GM12878 (cell line): ENCODE measurements around the gene BRD3. TPM values are rescaled to one million over a fixed set of nuclear protein-coding genes. Genes with fewer than 3 reads are reported as not detected.

ENCODE experiments used
- ATAC-seq: fragments of 200-7000 bp; cut with Tn5 transposase; 3 replicates; pipeline ENCODE4 v1.9.1; 2020; ENCODE audit warnings: mild to moderate bottlenecking, moderate library complexity
- BruUV-seq: library from RNA; stranded (reverse); fragments of 400-500 nt; replicated peaks from 2 replicates; lab custom pipeline; 2021; lab: Mats Ljungman, UMichigan
- CTCF ChIA-PET: fragments of 300-600 bp; sonication (Branson Sonifier 250); formaldehyde crosslinking; extraction: SDS; loops from one replicate; lab custom pipeline; 2021; ENCODE audit warnings: inconsistent platforms; lab: Yijun Ruan, JAX
- POLR2A ChIA-PET: fragments of 350-600 bp; formaldehyde crosslinking; extraction: SDS; loops from one replicate; lab custom pipeline; 2021; ENCODE audit warnings: inconsistent platforms; lab: Charles Lee
- RAD21 ChIA-PET: fragments of 300-600 bp; sonication (Branson Sonifier 250); formaldehyde crosslinking; loops from one replicate; lab custom pipeline; 2023; ENCODE audit warnings: antibody characterized with exemption; ENCODE audit not compliant: unreplicated experiment; lab: Charles Lee
- SMC1A ChIA-PET: fragments of 300-600 bp; sonication (Branson Sonifier 250); formaldehyde crosslinking; loops from one replicate; lab custom pipeline; 2023; ENCODE audit not compliant: unreplicated experiment, uncharacterized antibody; lab: Charles Lee
- DNase-seq: peaks from one replicate; pipeline ENCODE4 v3.0.0-alpha.2; 2011; ENCODE audit warnings: low read depth, low spot score
- FAIRE-seq: peaks from 3 replicates; lab custom pipeline; 2011; peaks lifted over from hg19 to GRCh38; lab: Jason Lieb, UNC
- H2AFZ ChIP-seq: 2 replicates; pipeline ENCODE4 v1.6.0; 2011; ENCODE audit warnings: low read depth, low read length, control low read depth; ENCODE audit not compliant: control insufficient read depth
- H3K27ac ChIP-seq: 2 replicates; pipeline ENCODE4 v1.5.1; 2011; ENCODE audit warnings: control low read depth; ENCODE audit not compliant: control insufficient read depth, insufficient read depth
- H3K27me3 ChIP-seq, 2 experiments: replicated peaks in 1 of 2; 2 replicates each; pipeline versions ENCODE4 v1.6.0 to v1.6.1; 2011; ENCODE audit warnings: low read length in 1 of 2; ENCODE audit not compliant: control insufficient read depth in 2 of 2, insufficient read depth in 2 of 2
- H3K36me3 ChIP-seq, 2 experiments: 2 replicates each; pipeline ENCODE4 v1.5.1; 2011; ENCODE audit warnings: low read length in 1 of 2; ENCODE audit not compliant: control insufficient read depth in 2 of 2, insufficient read depth in 2 of 2
- H3K4me1 ChIP-seq: 2 replicates; pipeline ENCODE4 v1.6.1; 2011; ENCODE audit warnings: mild to moderate bottlenecking, low read length, moderate library complexity, mixed read lengths; ENCODE audit not compliant: control insufficient read depth, insufficient read depth
- H3K4me2 ChIP-seq: 2 replicates; pipeline ENCODE4 v1.6.0; 2011; ENCODE audit warnings: control low read depth; ENCODE audit not compliant: control insufficient read depth, insufficient read depth
- H3K4me3 ChIP-seq: fragments of 200-600 bp; sonication (generic); 2 replicates; pipeline ENCODE4 v1.5.1; 2016
- H3K79me2 ChIP-seq: 2 replicates; pipeline ENCODE4 v1.6.0; 2011; ENCODE audit warnings: low read length; ENCODE audit not compliant: control insufficient read depth, insufficient read depth
- H3K9ac ChIP-seq: 2 replicates; pipeline ENCODE4 v1.8.0; 2011; ENCODE audit warnings: low read length, control low read depth, mixed read lengths; ENCODE audit not compliant: control insufficient read depth, insufficient read depth
- H3K9me3 ChIP-seq: replicated peaks from 3 replicates; pipeline ENCODE4 v1.5.1; 2011; ENCODE audit warnings: mild to moderate bottlenecking, low read length; ENCODE audit not compliant: control insufficient read depth, insufficient read depth
- H4K20me1 ChIP-seq: 2 replicates; pipeline ENCODE4 v1.6.0; 2011; ENCODE audit not compliant: control insufficient read depth, insufficient read depth
- BCL3 ChIP-seq: IDR thresholded peaks from 2 replicates; pipeline ENCODE4 v1.6.1; 2011; ENCODE audit warnings: borderline replicate concordance, low read depth, mild to moderate bottlenecking, moderate library complexity, low read length; ENCODE audit not compliant: insufficient read depth, poor library complexity, severe bottlenecking
- CHD1 ChIP-seq: IDR thresholded peaks from 2 replicates; pipeline ENCODE4 v1.6.1; 2012; ENCODE audit warnings: low read depth, low read length, improper control_type of control experiment
- CREM ChIP-seq: IDR thresholded peaks from 2 replicates; pipeline ENCODE4 v1.6.1; 2014; ENCODE audit warnings: antibody characterized with exemption, low read depth
- FOXK2 ChIP-seq: fragments of 450-650 bp; IDR thresholded peaks from 2 replicates; pipeline ENCODE4 v1.6.1; 2017; ENCODE audit warnings: mild to moderate bottlenecking, moderate library complexity
- GATAD2B ChIP-seq: fragments of 450-650 bp; conservative IDR thresholded peaks from 2 replicates; pipeline ENCODE4 v1.6.1; 2017; ENCODE audit warnings: low read depth, mild to moderate bottlenecking, moderate library complexity
- KLF5 ChIP-seq: fragments of 450-650 bp; IDR thresholded peaks from 2 replicates; pipeline ENCODE4 v1.6.1; 2014; ENCODE audit warnings: mild to moderate bottlenecking; ENCODE audit not compliant: partially characterized antibody
- MLLT1 ChIP-seq: fragments of 450-650 bp; IDR thresholded peaks from 2 replicates; pipeline ENCODE4 v1.6.1; 2016; ENCODE audit warnings: mild to moderate bottlenecking
- PKNOX1 ChIP-seq: fragments of 450-650 bp; IDR thresholded peaks from 2 replicates; pipeline ENCODE4 v1.6.1; 2016; ENCODE audit warnings: mild to moderate bottlenecking
- POLR2A ChIP-seq: IDR thresholded peaks from 2 replicates; pipeline ENCODE4 v1.6.1; 2011; ENCODE audit warnings: low read depth, mild to moderate bottlenecking, low read length
- RELB ChIP-seq: fragments of 450-650 bp; IDR thresholded peaks from 2 replicates; pipeline ENCODE4 v1.6.1; 2017; ENCODE audit warnings: low read depth, mild to moderate bottlenecking, moderate library complexity
- SIX5 ChIP-seq: IDR thresholded peaks from 2 replicates; pipeline ENCODE4 v1.6.1; 2011; ENCODE audit warnings: mild to moderate bottlenecking, low read depth, low read length, moderate library complexity; ENCODE audit not compliant: severe bottlenecking
- WGBS: methylation state at CpG from one replicate; pipeline ENCODE4 v1.1.6; 2016; ENCODE audit warnings: low lambda C conversion rate; ENCODE audit not compliant: insufficient replicate concordance, insufficient coverage; ENCODE audit errors: missing lambda C conversion rate; 5-methylcytosine and 5-hydroxymethylcytosine counted together
- in situ Hi-C: fragments of 300-500 bp; cut with MboI; formaldehyde crosslinking; loops from 9 replicates; pipeline ENCODE4 v1.14.3; 2018; ENCODE audit warnings: mixed read lengths
- intact Hi-C: fragments of 100-400 bp; cut with micrococcal nuclease; formaldehyde crosslinking; loops from one replicate; pipeline ENCODE4 v1.14.2; 2022; ENCODE audit not compliant: unreplicated experiment
- polyA plus RNA-seq, 11 experiments: library from polyadenylated mRNA; depleted of rRNA in 4 of 11; unstranded in 6 of 11; stranded (reverse) in 5 of 11; fragments of >200 nt; fragmentation: Nextera tagmentation in 4 of 11; fragmentation: Illumina TruSeq in 1 of 11; extraction: Ambion mirVana in 4 of 11; extraction: Trizol in 1 of 11; gene quantifications; 1 replicate in 1 of 11; 2 replicates in 10 of 11; pipeline versions ENCODE4 v1.2.1 to v1.2.3, GENCODE V29; 2011 to 2016; ENCODE audit warnings: inconsistent platforms in 2 of 11, missing spikeins in 2 of 11, low read depth in 1 of 11
- total RNA-seq, 4 experiments: library from RNA; depleted of rRNA in 3 of 4; stranded (reverse); fragments of >200 nt in 3 of 4; fragmentation: Illumina TruSeq in 1 of 4; extraction: Trizol in 1 of 4; gene quantifications; 2 replicates each; pipeline versions ENCODE4 v1.2.1 to v1.2.3, GENCODE V29; 2013 to 2021

The BRD3 gene
- total and polyA plus RNA-seq, 10 of the 15 experiments (the other 5 are each of a cell fraction or from before 2014, with no cell fraction given) = 0.53 to 20.8 (median 4.8) TPM

GRCh38 chr9:134039386-134040175 lies 28.2 kb downstream of the BRD3 start:
- no peak for DNase-seq
- Histone ChIP-seq H4K20me1 (no peaks in the 10 kb centered on the region), H3K4me3 (no peak overlapping the region)
- ChIA-PET CTCF (interaction anchor here (0.7 kb wide), 2 partner anchors 26 to 259 kb away, joined by 3 to 5 read pairs; no protein-coding TSS in a partner anchor), SMC1A (no interaction called here)
- in situ Hi-C loops = no loop called here
- TF ChIP-seq CREM (no peak), KLF5 (no peak), GATAD2B (no peak)
- TF ChIP-seq, all 136 proteins: peak for 0
- Histone ChIP-seq H3K9me3 (no peaks in the 10 kb centered on the region), H3K27me3 (no peaks in the 10 kb centered on the region), H3K4me2 (no peak overlapping the region), H3K79me2 (no peaks in the 10 kb centered on the region), H3K4me1 (no peaks in the 10 kb centered on the region), H3K36me3 (peaks cover 0 to 22% of the 10 kb centered on the region in 2 experiments; a peak in 3 of 4 replicates), H3K27ac (no peak overlapping the region), H2AFZ (no peak overlapping the region), H3K9ac (no peak overlapping the region)
- BruUV-seq = no TSS peak
- ChIA-PET POLR2A (no interaction called here), RAD21 (no interaction called here)
- WGBS = 91% methylated on average over 20 of the region's 20 CpGs
- intact Hi-C loops = no loop called here
- ATAC-seq (no peak), FAIRE-seq (no peak)

GRCh38 chr9:134037641-134038040 lies 30.2 kb downstream of the BRD3 start:
- no peak overlapping the region for H3K4me2 ChIP-seq
- intact Hi-C loops = no loop called here
- ATAC-seq = no peak
- peaks cover 0 to 24% of the 10 kb centered on the region in 2 experiments; a peak in 3 of 4 replicates for H3K36me3 ChIP-seq
- H3K9me3 ChIP-seq = no peaks in the 10 kb centered on the region
- H3K27me3 ChIP-seq = no peaks in the 10 kb centered on the region
- BruUV-seq = no TSS peak
- ChIA-PET CTCF (no interaction called here), RAD21 (no interaction called here), SMC1A (no interaction called here), POLR2A (no interaction called here)
- no peak for FAIRE-seq
- in situ Hi-C loops = no loop called here
- H3K9ac ChIP-seq = no peak overlapping the region
- H4K20me1 ChIP-seq = no peaks in the 10 kb centered on the region
- no peak overlapping the region for H3K27ac ChIP-seq
- H3K4me1 ChIP-seq = no peaks in the 10 kb centered on the region
- no peak overlapping the region for H2AFZ ChIP-seq
- H3K79me2 ChIP-seq = no peaks in the 10 kb centered on the region
- 100% methylated on average over 2 of the region's 2 CpGs for WGBS
- no peak for DNase-seq
- H3K4me3 ChIP-seq = no peak overlapping the region
- TF ChIP-seq FOXK2 (no peak), SIX5 (no peak), BCL3 (no peak), POLR2A (no peak), PKNOX1 (no peak), RELB (no peak), MLLT1 (no peak), CHD1 (no peak)
